CD4-positive, CD25-positive, alpha-beta regulatory T cell (primary cell): ENCODE measurements around the gene CCL8. TPM values are rescaled to one million over a fixed set of nuclear protein-coding genes. Genes with fewer than 3 reads are reported as not detected.

ENCODE experiments used
- ATAC-seq, 2 donors: fragments of 150-1000 bp; cut with Tn5 transposase; one replicate each; pipeline ENCODE4 v1.10.0; 2021; ENCODE audit warnings: low read depth in 2 of 2, moderate number of reproducible peaks in 2 of 2, moderate library complexity in 1 of 2
- DNase-seq, 3 donors: peaks; one replicate each; pipeline versions ENCODE4 v3.0.0 to v3.0.0-alpha.2; 2012 to 2022; ENCODE audit warnings: mixed read lengths in 1 of 3
- H3K27ac ChIP-seq: one replicate; pipeline ENCODE4 v1.7.0; 2013; ENCODE audit warnings: mild to moderate bottlenecking, low read length; ENCODE audit not compliant: insufficient read depth, poor library complexity, severe bottlenecking
- H3K27me3 ChIP-seq: one replicate; pipeline ENCODE4 v1.7.0; 2013; ENCODE audit warnings: low read length; ENCODE audit not compliant: control insufficient read depth, insufficient read depth
- H3K36me3 ChIP-seq: one replicate; pipeline ENCODE4 v1.7.0; 2013; ENCODE audit warnings: mild to moderate bottlenecking, low read length, moderate library complexity; ENCODE audit not compliant: control insufficient read depth, insufficient read depth
- H3K4me1 ChIP-seq: 2 replicates; pipeline ENCODE4 v1.7.0; 2013; ENCODE audit warnings: mild to moderate bottlenecking, low read length; ENCODE audit not compliant: insufficient read depth, control insufficient read depth, poor library complexity, severe bottlenecking
- H3K4me3 ChIP-seq: one replicate; pipeline ENCODE4 v1.7.0; 2013; ENCODE audit warnings: low read depth, mild to moderate bottlenecking, low read length, moderate library complexity
- H3K9me3 ChIP-seq, 2 experiments: 1 replicate in 1 of 2; 2 replicates in 1 of 2; pipeline ENCODE4 v1.7.0; 2013; ENCODE audit warnings: low read length in 2 of 2, mild to moderate bottlenecking in 1 of 2, moderate library complexity in 1 of 2; ENCODE audit not compliant: control insufficient read depth in 2 of 2
- H3K27ac Mint-ChIP-seq, 3 donors: one replicate each; pipeline ENCODE4 v1.8.0; 2020 to 2022; ENCODE audit warnings: mild to moderate bottlenecking in 3 of 3, mixed read lengths in 3 of 3, moderate library complexity in 2 of 3
- H3K27me3 Mint-ChIP-seq: one replicate; pipeline ENCODE4 v1.8.0; 2022; ENCODE audit warnings: mild to moderate bottlenecking, mixed read lengths
- H3K36me3 Mint-ChIP-seq: one replicate; pipeline ENCODE4 v1.8.0; 2020; ENCODE audit warnings: mixed read lengths
- H3K4me1 Mint-ChIP-seq, 4 donors: one replicate each; pipeline ENCODE4 v1.8.0; 2020 to 2022; ENCODE audit warnings: mixed read lengths in 4 of 4, mild to moderate bottlenecking in 1 of 4
- H3K4me3 Mint-ChIP-seq, 4 donors: one replicate each; pipeline ENCODE4 v1.8.0; 2020 to 2022; ENCODE audit warnings: mild to moderate bottlenecking in 4 of 4, mixed read lengths in 4 of 4, moderate library complexity in 3 of 4
- H3K9me3 Mint-ChIP-seq, 7 donors: one replicate each; pipeline ENCODE4 v1.8.0; 2020 to 2022; ENCODE audit warnings: mixed read lengths in 7 of 7, mild to moderate bottlenecking in 3 of 7, moderate library complexity in 2 of 7
- polyA plus RNA-seq, 4 donors: library from polyadenylated mRNA; unstranded; fragments of 300-500 nt; fragmentation: Illumina TruSeq; gene quantifications; one replicate each; pipeline ENCODE4 v1.2.3, GENCODE V29; 2021
- total RNA-seq: library from RNA; stranded (reverse); gene quantifications from one replicate; pipeline ENCODE4 v1.2.3, GENCODE V29; 2022

Gene CCL8
- total and polyA plus RNA-seq, 5 donors from 2014 or later = not detected

DNA sequence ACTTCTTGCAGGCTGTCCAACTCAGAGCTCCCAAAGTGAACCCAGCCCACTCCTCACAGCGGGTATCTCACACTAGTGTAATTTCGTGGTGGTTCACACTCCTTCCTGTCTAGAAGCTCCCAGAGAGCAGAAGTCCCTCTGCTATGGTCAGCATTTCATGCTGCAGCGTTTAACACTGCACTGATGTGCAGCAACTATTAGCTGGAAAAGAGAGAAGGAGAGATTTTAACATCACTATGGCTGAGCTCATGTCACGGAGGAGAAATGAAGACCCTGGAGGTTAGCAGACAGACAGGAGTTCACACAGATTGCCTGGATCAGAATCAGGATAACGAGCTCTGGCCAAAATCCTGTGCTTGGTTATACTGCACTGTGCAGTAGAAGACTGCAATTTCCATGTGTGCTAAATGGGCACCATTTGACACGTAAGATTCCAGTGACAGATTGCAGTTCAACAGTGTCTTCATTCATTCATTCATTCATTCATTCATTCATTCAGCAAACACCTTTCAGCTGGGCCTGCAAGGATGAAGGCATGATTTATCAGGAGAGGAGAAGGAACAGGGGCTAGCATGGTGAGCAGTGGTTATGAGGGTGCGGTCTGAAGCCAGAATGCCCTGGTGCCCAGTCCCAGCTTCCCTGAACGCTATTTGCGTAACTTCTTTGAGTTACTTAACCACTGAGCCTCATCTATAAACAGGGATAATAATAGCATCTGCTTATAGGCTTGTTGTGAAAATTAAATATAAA is 49.1 kb downstream of the CCL8 start:
- peaks cover 11% of the 10 kb centered on the region for H3K27me3 Mint-ChIP-seq
- no peak overlapping the region for H3K27ac Mint-ChIP-seq
- Histone ChIP-seq H3K4me1 (no peaks in the 10 kb centered on the region), H3K27ac (no peak overlapping the region), H3K9me3 (no peaks in the 10 kb centered on the region), H3K4me3 (no peak overlapping the region), H3K27me3 (peaks cover 7% of the 10 kb centered on the region), H3K36me3 (no peaks in the 10 kb centered on the region)
- no peak overlapping the region for H3K4me3 Mint-ChIP-seq
- no peaks in the 10 kb centered on the region for H3K9me3 Mint-ChIP-seq
- ATAC-seq = no peak
- no peaks in the 10 kb centered on the region for H3K36me3 Mint-ChIP-seq
- no peak for DNase-seq
- peaks cover 0 to 9% (median 6%) of the 10 kb centered on the region in 4 donors for H3K4me1 Mint-ChIP-seq

DNA sequence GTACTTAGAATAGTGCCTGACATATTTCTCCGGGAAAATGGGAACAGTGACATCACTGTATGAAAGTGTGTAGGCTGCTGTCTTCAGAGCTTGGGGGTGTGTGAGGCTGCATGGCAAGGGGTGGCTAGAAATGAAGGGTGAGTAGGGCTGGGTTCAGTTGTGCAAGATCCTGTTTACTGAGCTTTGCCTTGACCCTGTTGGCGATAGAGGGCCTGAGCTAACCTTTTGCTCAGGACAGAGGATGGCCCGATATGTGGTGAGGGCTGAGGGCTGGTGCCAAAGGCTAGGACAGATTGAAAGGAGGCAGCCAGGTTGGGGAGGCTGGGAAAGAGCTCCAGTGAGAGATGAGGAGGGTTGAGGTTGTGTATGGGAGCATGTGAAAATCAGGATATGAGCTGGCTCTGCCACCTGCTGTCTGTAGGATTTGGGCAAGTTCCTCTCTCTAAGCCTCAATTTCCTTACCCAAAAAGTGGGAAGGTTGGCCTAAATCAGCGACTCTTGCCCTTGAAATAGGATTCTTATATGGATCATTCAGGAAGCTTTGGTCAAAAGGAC is 49.8 kb downstream of the CCL8 start:
- Mint-ChIP-seq H3K4me1 (peaks cover 0 to 9% (median 6%) of the 10 kb centered on the region in 4 donors), H3K9me3 (no peaks in the 10 kb centered on the region), H3K36me3 (no peaks in the 10 kb centered on the region), H3K4me3 (no peak overlapping the region), H3K27ac (no peak overlapping the region), H3K27me3 (peaks cover 11% of the 10 kb centered on the region)
- Histone ChIP-seq H3K4me1 (no peaks in the 10 kb centered on the region), H3K27ac (no peak overlapping the region), H3K4me3 (no peak overlapping the region), H3K27me3 (peaks cover 7% of the 10 kb centered on the region), H3K36me3 (no peaks in the 10 kb centered on the region), H3K9me3 (no peaks in the 10 kb centered on the region)
- no peak for DNase-seq
- ATAC-seq = no peak

DNA sequence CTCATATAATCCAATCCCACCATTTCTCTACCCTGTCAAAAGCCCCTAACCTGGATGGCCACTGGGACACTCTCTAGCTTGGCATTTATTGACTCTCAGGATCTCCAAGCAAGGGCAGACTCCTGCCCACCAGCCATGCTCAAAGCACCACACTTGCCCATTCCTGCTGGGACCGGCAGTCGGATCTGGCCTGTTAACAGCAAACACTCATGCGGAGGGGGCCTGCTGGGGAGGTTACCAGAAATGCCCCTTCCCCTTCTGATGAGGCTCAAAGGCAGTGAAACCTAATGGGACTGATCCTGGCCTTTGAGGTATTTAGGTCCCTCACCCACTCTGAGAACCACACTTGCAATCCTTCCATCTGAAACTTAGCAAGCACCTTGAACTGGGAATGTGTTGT is 50.3 kb downstream of the CCL8 start:
- no peak for DNase-seq
- Mint-ChIP-seq H3K27me3 (peaks cover 11% of the 10 kb centered on the region), H3K36me3 (no peaks in the 10 kb centered on the region), H3K9me3 (no peaks in the 10 kb centered on the region), H3K4me1 (peaks cover 0 to 9% (median 6%) of the 10 kb centered on the region in 4 donors), H3K4me3 (no peak overlapping the region), H3K27ac (peak overlapping the region in 1 of 3 donors; percentile 43)
- Histone ChIP-seq H3K27me3 (peaks cover 5% of the 10 kb centered on the region), H3K36me3 (no peaks in the 10 kb centered on the region), H3K9me3 (no peaks in the 10 kb centered on the region), H3K4me1 (no peaks in the 10 kb centered on the region), H3K27ac (no peak overlapping the region), H3K4me3 (no peak overlapping the region)
- no peak for ATAC-seq

DNA sequence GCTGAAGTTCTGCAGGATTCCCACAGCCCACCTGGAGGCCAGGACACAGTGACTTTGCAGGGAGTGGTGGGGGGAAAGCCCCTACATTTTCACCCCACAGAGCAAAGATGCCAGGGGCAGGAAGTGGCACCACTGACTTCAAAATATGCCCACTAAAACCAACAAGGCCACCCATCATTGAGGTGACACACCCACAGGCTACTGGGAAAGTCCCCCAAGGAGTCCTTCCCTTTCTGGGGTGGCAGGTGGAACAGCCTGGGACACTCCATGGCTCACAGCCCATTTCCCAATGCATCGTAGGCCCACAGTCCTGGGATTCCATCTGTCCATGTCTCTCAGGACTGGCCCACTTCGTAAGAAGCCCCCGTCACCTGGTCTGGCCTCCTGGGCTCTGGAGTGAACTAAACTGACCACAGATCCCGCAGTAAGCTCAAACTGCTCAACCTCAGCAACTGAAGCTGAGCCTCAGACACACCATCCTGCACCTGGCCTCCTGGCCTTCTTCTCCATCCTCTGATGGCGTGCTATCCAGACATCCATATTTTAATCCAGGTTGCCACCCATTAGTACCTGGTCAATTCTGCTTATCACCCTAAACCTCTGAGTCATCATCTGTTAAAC is 51.3 kb downstream of the CCL8 start:
- no peak for ATAC-seq
- H3K27me3 ChIP-seq = peaks cover 2% of the 10 kb centered on the region
- no peak overlapping the region for H3K4me3 ChIP-seq
- H3K36me3 Mint-ChIP-seq = no peaks in the 10 kb centered on the region
- peaks cover 0 to 3% (median 2%) of the 10 kb centered on the region in 4 donors for H3K4me1 Mint-ChIP-seq
- no peaks in the 10 kb centered on the region for H3K9me3 ChIP-seq
- H3K27ac ChIP-seq = no peak overlapping the region
- no peak overlapping the region for H3K4me3 Mint-ChIP-seq
- no peak for DNase-seq
- no peaks in the 10 kb centered on the region for H3K4me1 ChIP-seq
- H3K27ac Mint-ChIP-seq = peak overlapping the region in 1 of 3 donors; percentile 43
- H3K9me3 Mint-ChIP-seq = no peaks in the 10 kb centered on the region
- no peaks in the 10 kb centered on the region for H3K36me3 ChIP-seq
- peaks cover 4% of the 10 kb centered on the region for H3K27me3 Mint-ChIP-seq

DNA sequence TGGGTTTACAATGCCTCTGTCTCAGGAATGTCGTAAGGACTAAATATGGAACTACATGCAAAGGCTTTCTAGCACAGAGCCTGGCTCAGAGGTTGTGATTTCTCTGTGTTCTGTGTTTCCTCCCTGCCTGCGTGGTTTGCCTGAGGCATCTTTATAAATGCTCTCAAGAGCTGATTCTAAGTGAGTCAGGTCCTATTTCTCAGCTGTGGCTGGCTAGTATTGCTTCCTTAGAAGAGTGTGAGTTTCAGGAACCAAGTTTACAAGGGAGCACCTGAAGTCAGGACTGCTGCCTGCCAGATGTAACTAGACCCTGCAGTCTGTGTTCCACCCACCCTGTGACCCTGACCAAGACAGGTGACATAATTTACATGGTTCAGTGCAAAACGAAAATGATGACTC is 51.8 kb downstream of the CCL8 start:
- no peaks in the 10 kb centered on the region for H3K36me3 ChIP-seq
- no peaks in the 10 kb centered on the region for H3K4me1 ChIP-seq
- H3K9me3 ChIP-seq = no peaks in the 10 kb centered on the region
- peaks cover 4% of the 10 kb centered on the region for H3K27me3 ChIP-seq
- no peak overlapping the region for H3K4me3 ChIP-seq
- Mint-ChIP-seq H3K27ac (no peak overlapping the region), H3K4me3 (no peak overlapping the region), H3K9me3 (no peaks in the 10 kb centered on the region), H3K27me3 (no peaks in the 10 kb centered on the region), H3K36me3 (no peaks in the 10 kb centered on the region), H3K4me1 (no peaks in the 10 kb centered on the region)
- ATAC-seq = no peak
- no peak overlapping the region for H3K27ac ChIP-seq
- DNase-seq = no peak

Other genes with a start within 250 kb of the CCL8 start
- not detected for gene CCL2, start 64.2 kb upstream of the CCL8 start, total RNA-seq
- gene CCL2, start 64.2 kb upstream of the CCL8 start, polyA plus RNA-seq = not detected
- not detected for gene CCL7, start 49.2 kb upstream of the CCL8 start, total RNA-seq
- gene CCL7, start 49.2 kb upstream of the CCL8 start, polyA plus RNA-seq = not detected
- gene CCL11, start 33.7 kb upstream of the CCL8 start, total RNA-seq = not detected
- gene CCL11, start 33.7 kb upstream of the CCL8 start, polyA plus RNA-seq = not detected
- gene CCL13, start 37.0 kb downstream of the CCL8 start, total RNA-seq = not detected
- not detected for gene CCL13, start 37.0 kb downstream of the CCL8 start, polyA plus RNA-seq
- not detected for gene CCL1, start 43.8 kb downstream of the CCL8 start, total RNA-seq
- not detected for gene CCL1, start 43.8 kb downstream of the CCL8 start, polyA plus RNA-seq